ENCODE data around the gene ATP13A5.

Gene ATP13A5

GRCh38 chr3:193314161-193314560 is 64.4 kb downstream of the ATP13A5 start:
- ATAC-seq (ENCODE audit: insufficient read depth, low read depth), result no peak
- no peak overlapping the region for H3K27ac ChIP-seq (ENCODE audit: low read length)

GRCh38 chr3:193313061-193313958 is 65.2 kb downstream of the ATP13A5 start:
- H3K4me2 ChIP-seq (ENCODE audit: insufficient read depth, low read length), result no peak overlapping the region
- H3K9me3 ChIP-seq (ENCODE audit: insufficient read depth, low read length, severe bottlenecking), result no peaks in the 10 kb centered on the region
- ATAC-seq (ENCODE audit: insufficient read depth, low read depth) (no peak), DNase-seq (no peak)
- no peaks in the 10 kb centered on the region for H3K36me3 ChIP-seq (ENCODE audit: insufficient read depth, low read length)
- H2AFZ ChIP-seq (ENCODE audit: low read depth, low read length), result no peak overlapping the region
- no peaks in the 10 kb centered on the region for H3K79me2 ChIP-seq (ENCODE audit: insufficient read depth, low read length)
- H4K20me1 ChIP-seq (ENCODE audit: insufficient read depth, low read length), result no peaks in the 10 kb centered on the region
- no peak overlapping the region for H3K9ac ChIP-seq (ENCODE audit: low read depth, low read length)
- no peak for TF ChIP-seq CTCF (IDR thresholded peaks at IDR 0.05; ENCODE audit: borderline replicate concordance, extremely low read depth, low read length, poor library complexity, severe bottlenecking)
- no peak for TF ChIP-seq EZH2 (IDR thresholded peaks at IDR 0.05; ENCODE audit: borderline replicate concordance, low read depth, low read length, severe bottlenecking)
- H3K27ac ChIP-seq (ENCODE audit: low read length), result no peak overlapping the region
- H3K4me3 ChIP-seq (ENCODE audit: low read depth in 1 of 2, low read length in 2 of 2), result no peak overlapping the region
- H3K4me1 ChIP-seq (ENCODE audit: insufficient read depth, low read length), result no peaks in the 10 kb centered on the region
- peaks cover 11% of the 10 kb centered on the region for H3K27me3 ChIP-seq (ENCODE audit: insufficient read depth, low read length, poor library complexity)

More at GRCh38 chr3:193314161-193314560, 64.4 kb downstream of the ATP13A5 start:
- Histone ChIP-seq H3K4me2 (ENCODE audit: insufficient read depth, low read length) (no peak overlapping the region), H3K36me3 (ENCODE audit: insufficient read depth, low read length) (no peaks in the 10 kb centered on the region), H3K4me3 (ENCODE audit: low read depth in 1 of 2, low read length in 2 of 2) (no peak overlapping the region), H3K79me2 (ENCODE audit: insufficient read depth, low read length) (no peaks in the 10 kb centered on the region), H2AFZ (ENCODE audit: low read depth, low read length) (no peak overlapping the region), H3K9ac (ENCODE audit: low read depth, low read length) (no peak overlapping the region), H3K27me3 (ENCODE audit: insufficient read depth, low read length, poor library complexity) (peaks cover 11% of the 10 kb centered on the region), H4K20me1 (ENCODE audit: insufficient read depth, low read length) (no peaks in the 10 kb centered on the region), H3K4me1 (ENCODE audit: insufficient read depth, low read length) (no peaks in the 10 kb centered on the region), H3K9me3 (ENCODE audit: insufficient read depth, low read length, severe bottlenecking) (no peaks in the 10 kb centered on the region)
- no peak for DNase-seq
- TF ChIP-seq EZH2 (IDR thresholded peaks at IDR 0.05; ENCODE audit: borderline replicate concordance, low read depth, low read length, severe bottlenecking) (no peak), CTCF (IDR thresholded peaks at IDR 0.05; ENCODE audit: borderline replicate concordance, extremely low read depth, low read length, poor library complexity, severe bottlenecking) (peak; percentile 16)

- Histone ChIP-seq H3K27ac (ENCODE audit: low read length) (no peak overlapping the region), H3K27me3 (ENCODE audit: insufficient read depth, low read length, poor library complexity) (peaks cover 11% of the 10 kb centered on the region), H3K4me1 (ENCODE audit: insufficient read depth, low read length) (no peaks in the 10 kb centered on the region), H4K20me1 (ENCODE audit: insufficient read depth, low read length) (no peaks in the 10 kb centered on the region), H3K9me3 (ENCODE audit: insufficient read depth, low read length, severe bottlenecking) (no peaks in the 10 kb centered on the region), H3K9ac (ENCODE audit: low read depth, low read length) (no peak overlapping the region), H3K36me3 (ENCODE audit: insufficient read depth, low read length) (no peaks in the 10 kb centered on the region), H3K79me2 (ENCODE audit: insufficient read depth, low read length) (no peaks in the 10 kb centered on the region), H3K4me2 (ENCODE audit: insufficient read depth, low read length) (no peak overlapping the region), H3K4me3 (ENCODE audit: low read depth in 1 of 2, low read length in 2 of 2) (no peak overlapping the region), H2AFZ (ENCODE audit: low read depth, low read length) (no peak overlapping the region)
- TF ChIP-seq CTCF (IDR thresholded peaks at IDR 0.05; ENCODE audit: borderline replicate concordance, extremely low read depth, low read length, poor library complexity, severe bottlenecking), result no peak
- no peak for TF ChIP-seq EZH2 (IDR thresholded peaks at IDR 0.05; ENCODE audit: borderline replicate concordance, low read depth, low read length, severe bottlenecking)
- DNase-seq (no peak), ATAC-seq (ENCODE audit: insufficient read depth, low read depth) (no peak)
Measured at GRCh38 chr3:193310914-193311723, 67.4 kb downstream of the ATP13A5 start.
